GM19238 (cell line): ENCODE measurements around the gene FBXL4.
A peak's percentile ranks its signal among the peaks of the same experiment; 100 is the strongest.

Experiments
- DNase-seq: peaks from one replicate; pipeline ENCODE4 v3.0.0; 2011; ENCODE audit warnings: low spot score; ENCODE audit not compliant: insufficient read length

FBXL4 gene

GRCh38 chr6:98887650-98888049 is 60.1 kb downstream of the FBXL4 start:
- DNase-seq = no peak

GRCh38 chr6:98885330-98885729 is 62.4 kb downstream of the FBXL4 start:
- no peak for DNase-seq

- peak; percentile 2 for DNase-seq
These were observed 67.3 kb downstream of the FBXL4 start for GRCh38 chr6:98880486-98880885.

- no peak for DNase-seq
These were observed 70.5 kb downstream of the FBXL4 start for GRCh38 chr6:98877250-98877649.

- no peak for DNase-seq
These were observed 72.4 kb downstream of the FBXL4 start for GRCh38 chr6:98875375-98875774.

- DNase-seq = no peak
These were observed 75.9 kb downstream of the FBXL4 start for GRCh38 chr6:98871821-98872220.

GRCh38 chr6:98871057-98871456 is 76.7 kb downstream of the FBXL4 start:
- no peak for DNase-seq

GRCh38 chr6:98864497-98864896 is 83.2 kb downstream of the FBXL4 start:
- DNase-seq = no peak

GRCh38 chr6:98848539-98849242 is 99.1 kb downstream of the FBXL4 start:
- no peak for DNase-seq

GRCh38 chr6:98847779-98848538 is 99.8 kb downstream of the FBXL4 start:
- DNase-seq = no peak

- DNase-seq = no peak
These were observed 100.3 kb downstream of the FBXL4 start for GRCh38 chr6:98847416-98847778.

- DNase-seq = no peak
These were observed 101.7 kb downstream of the FBXL4 start for GRCh38 chr6:98846021-98846380.

- peak; percentile 65 for DNase-seq
These were observed 102.3 kb downstream of the FBXL4 start for GRCh38 chr6:98845211-98846020.

GRCh38 chr6:98844244-98845210 is 103.2 kb downstream of the FBXL4 start:
- DNase-seq = no peak

- DNase-seq = no peak
These were observed 104.2 kb downstream of the FBXL4 start for GRCh38 chr6:98843271-98844243.

- DNase-seq = no peak
These were observed 105.2 kb downstream of the FBXL4 start for GRCh38 chr6:98842342-98843180.

- DNase-seq = no peak
These were observed 106.0 kb downstream of the FBXL4 start for GRCh38 chr6:98841621-98842341.

- DNase-seq = no peak
These were observed 106.7 kb downstream of the FBXL4 start for GRCh38 chr6:98840996-98841513.
